GM12892 (cell line): Measurements from ENCODE around the gene GRM4.

ENCODE experiments used
- POLR2A ChIP-seq: IDR thresholded peaks from 2 replicates; pipeline ENCODE4 v1.6.1; 2011; ENCODE audit warnings: low read depth, low read length, control low read depth
- TAF1 ChIP-seq: IDR thresholded peaks from 2 replicates; pipeline ENCODE4 v1.6.1; 2011; ENCODE audit warnings: low read depth, mild to moderate bottlenecking, control low read depth, low read length, borderline replicate concordance

DNA sequence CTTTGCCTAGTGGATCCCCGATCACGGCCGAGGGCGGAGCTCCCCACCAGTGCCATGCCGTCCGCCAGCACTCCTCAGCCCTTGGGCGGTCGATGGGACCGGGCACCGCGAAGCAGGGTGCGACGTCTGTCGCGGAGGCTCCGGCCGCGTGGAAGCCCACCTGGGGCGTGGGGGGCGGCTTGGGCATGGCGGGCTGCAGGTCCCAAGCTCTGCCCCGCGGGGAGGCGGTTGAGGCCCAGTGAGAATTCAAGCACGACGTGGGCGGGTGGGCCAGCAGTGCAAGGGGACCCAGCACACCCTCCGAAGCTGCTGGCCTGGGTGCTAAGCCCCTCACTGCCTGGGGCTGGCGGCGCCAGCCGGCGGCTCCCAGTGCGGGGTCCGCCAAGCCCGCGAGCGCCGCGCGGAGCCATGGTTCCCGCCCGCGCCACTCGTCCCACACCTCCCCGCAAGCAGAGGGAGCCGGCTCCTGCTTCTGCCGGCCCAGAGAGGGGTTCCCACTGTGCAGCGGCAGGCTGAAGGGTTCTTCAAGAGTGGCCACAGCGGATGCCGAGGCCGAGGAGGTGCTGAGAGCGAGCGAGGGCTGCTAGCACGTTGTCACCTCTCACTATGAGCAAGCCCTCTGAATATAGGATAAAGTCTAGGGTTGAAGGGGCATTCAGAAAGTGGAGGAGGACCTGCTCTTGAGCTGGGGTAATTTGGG lies 128.6 kb downstream of the GRM4 start:
- TF ChIP-seq POLR2A: no peak
- no peak for TF ChIP-seq TAF1
